GM21515 (cell line): ENCODE results near the gene KRTAP3-1.
"Not testable (repeated sequence)": the region's sequence is repeated elsewhere in the genome, so short reads cannot be mapped to it uniquely, and the experiment has no call there.

Experiments used
- ATAC-seq: cut with Tn5 transposase; IDR thresholded peaks from one replicate; pipeline ENCODE4 v1.9.1; 2021; ENCODE audit not compliant: unreplicated experiment

The KRTAP3-1 gene

GRCh38 chr17:41016578-41017215 lies 7.8 kb upstream of the KRTAP3-1 start:
- no peak for ATAC-seq

- ATAC-seq: no peak
These were observed 6.5 kb upstream of the KRTAP3-1 start for GRCh38 chr17:41015454-41015853.

- no peak for ATAC-seq
These were observed 4.7 kb upstream of the KRTAP3-1 start for GRCh38 chr17:41013606-41014005.

GRCh38 chr17:41013181-41013580 lies 4.3 kb upstream of the KRTAP3-1 start:
- ATAC-seq: no peak

GRCh38 chr17:41012326-41013120 lies 3.6 kb upstream of the KRTAP3-1 start:
- no peak for ATAC-seq

GRCh38 chr17:41010441-41010840 lies 1.5 kb upstream of the KRTAP3-1 start:
- no peak for ATAC-seq

GRCh38 chr17:41009936-41010335 lies 1.0 kb upstream of the KRTAP3-1 start:
- ATAC-seq: no peak

- no peak for ATAC-seq
These were observed 403 bp upstream of the KRTAP3-1 start for GRCh38 chr17:41009301-41009760.

- ATAC-seq: no peak
These were observed 4.5 kb downstream of the KRTAP3-1 start for GRCh38 chr17:41004397-41004796.

GRCh38 chr17:41003926-41004325 lies 5.0 kb downstream of the KRTAP3-1 start:
- no peak for ATAC-seq

GRCh38 chr17:41002814-41003213 lies 6.1 kb downstream of the KRTAP3-1 start:
- ATAC-seq: no peak

- ATAC-seq: no peak
These were observed 7.1 kb downstream of the KRTAP3-1 start for GRCh38 chr17:41001795-41002194.

- not testable (repeated sequence) for ATAC-seq
These were observed 9.4 kb downstream of the KRTAP3-1 start, which contains the start of gene KRTAP3-2 for GRCh38 chr17:40999563-40999962. Gene KRTAP3-2 (minus strand): TSS chr17:40999906. CDS start chr17:40999853, 53 bp downstream.

GRCh38 chr17:40997361-40997760 lies 11.6 kb downstream of the KRTAP3-1 start:
- ATAC-seq: no peak

GRCh38 chr17:40996829-40997228 lies 12.1 kb downstream of the KRTAP3-1 start:
- no peak for ATAC-seq

- ATAC-seq: no peak
These were observed 13.8 kb downstream of the KRTAP3-1 start for GRCh38 chr17:40995116-40995515.

GRCh38 chr17:40993839-40994238 lies 15.1 kb downstream of the KRTAP3-1 start, which contains the start of gene KRTAP3-3:
Gene KRTAP3-3 (minus strand): TSS chr17:40994164. CDS start chr17:40994097, 67 bp downstream.
- no peak for ATAC-seq

GRCh38 chr17:40993084-40993483 lies 15.8 kb downstream of the KRTAP3-1 start:
- no peak for ATAC-seq

GRCh38 chr17:40992666-40993065 lies 16.3 kb downstream of the KRTAP3-1 start:
- ATAC-seq: no peak

GRCh38 chr17:40986920-40987319 lies 22.0 kb downstream of the KRTAP3-1 start:
- ATAC-seq: no peak

- no peak for ATAC-seq
These were observed 24.7 kb downstream of the KRTAP3-1 start, which contains the start of gene KRT40 for GRCh38 chr17:40984226-40984625. Gene KRT40 (minus strand): TSS chr17:40984326. CDS start chr17:40984273, 53 bp downstream.

GRCh38 chr17:40981115-40981514 lies 27.8 kb downstream of the KRTAP3-1 start:
- no peak for ATAC-seq
